ENCODE measurements around the gene HCFC1.

The HCFC1 gene

DNA sequence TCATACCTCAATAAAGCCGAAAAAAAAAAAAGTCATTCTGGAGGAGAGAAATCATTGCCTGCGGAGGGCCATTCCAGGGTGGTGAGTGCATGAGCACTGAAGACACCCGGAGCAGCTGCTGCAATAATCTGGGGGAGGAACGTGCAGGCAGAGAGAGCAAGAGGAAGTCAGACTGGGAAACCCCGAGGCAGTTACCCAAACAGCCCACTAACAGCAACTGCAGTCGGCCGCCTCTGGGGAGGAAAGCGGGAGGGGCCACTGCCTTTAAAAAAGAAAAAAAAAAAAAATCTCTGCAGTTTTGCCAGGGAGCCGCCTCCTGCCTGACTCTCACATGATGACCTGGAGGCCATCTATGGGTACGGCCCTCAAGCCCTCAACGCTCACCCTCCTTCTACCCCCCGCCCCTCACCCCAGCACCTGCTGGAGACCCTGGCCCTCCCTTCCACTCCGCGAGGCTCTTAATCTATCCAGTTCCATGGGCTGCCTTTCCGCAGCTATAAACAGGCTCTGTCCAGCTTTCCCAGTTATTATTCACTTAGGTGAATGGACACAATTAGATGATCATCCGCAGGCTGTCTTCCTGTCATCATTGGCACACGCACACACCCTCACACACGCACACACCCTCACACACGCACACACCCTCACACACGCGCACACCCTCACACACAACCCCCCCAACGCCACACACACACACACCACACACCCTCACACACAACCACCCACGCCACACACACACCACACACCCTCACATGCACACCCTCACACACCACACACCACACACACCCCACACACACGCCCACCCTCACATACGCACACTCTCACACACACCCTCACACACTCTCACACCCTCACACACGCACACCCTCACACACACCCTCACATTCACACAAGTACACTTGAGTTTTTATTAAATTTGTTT lies 70.5 kb downstream of the HCFC1 start:
- DNase-seq, result peak; percentile 85

DNA sequence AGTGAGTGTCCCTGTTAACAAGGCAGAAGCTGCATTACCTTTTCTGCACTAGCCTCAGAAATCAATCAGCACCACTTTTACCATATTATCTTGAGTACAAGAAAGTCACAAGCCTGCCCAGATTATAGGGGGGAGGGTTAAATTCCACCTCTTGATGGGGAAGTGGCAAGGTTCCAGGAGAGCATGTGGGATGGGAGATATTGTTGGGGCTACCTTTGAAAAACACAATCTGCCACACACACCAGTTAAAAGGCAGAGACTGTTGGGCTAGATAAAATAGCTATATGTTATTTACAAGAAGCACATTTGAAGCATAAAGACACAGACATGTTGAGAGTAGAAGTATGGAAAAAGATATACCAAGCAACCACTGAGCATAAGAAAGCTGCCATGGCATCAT lies 73.7 kb downstream of the HCFC1 start:
- DNase-seq, result no peak

All from fibroblast of skin of right biceps (primary cell).